DMS114 treated with DMSO at 0.1 percent for 48 hours (cell line): ENCODE measurements around the gene RNF41.

Source experiments
- DNase-seq: peaks from one replicate; lab custom pipeline; 2025; ENCODE audit not compliant: unreplicated experiment; lab: John Stamatoyannopoulos, UW

Gene RNF41

DNA sequence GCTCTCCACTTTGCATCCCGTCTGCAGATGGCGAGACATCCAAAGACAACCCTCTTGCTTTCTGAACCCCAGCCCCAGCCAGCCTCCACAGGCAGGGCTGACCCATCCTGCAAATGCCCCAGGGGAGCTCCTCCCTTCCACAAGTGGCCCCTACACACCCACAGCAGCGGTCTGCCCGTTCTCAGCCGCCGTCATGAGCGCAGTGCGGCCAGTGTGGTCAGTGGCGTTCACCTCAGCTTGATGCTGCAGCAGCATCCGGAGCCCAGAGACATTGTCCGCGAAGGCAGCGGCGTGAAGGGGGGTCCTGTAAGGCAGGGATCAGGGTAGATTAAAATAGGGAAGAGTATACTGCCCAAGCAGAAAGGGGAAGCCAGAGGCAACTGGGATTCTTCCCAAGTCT lies 22.8 kb upstream of the RNF41 start:
- no peak for DNase-seq

GRCh38 chr12:56243731-56244181 lies 22.0 kb upstream of the RNF41 start:
- no peak for DNase-seq

DNA sequence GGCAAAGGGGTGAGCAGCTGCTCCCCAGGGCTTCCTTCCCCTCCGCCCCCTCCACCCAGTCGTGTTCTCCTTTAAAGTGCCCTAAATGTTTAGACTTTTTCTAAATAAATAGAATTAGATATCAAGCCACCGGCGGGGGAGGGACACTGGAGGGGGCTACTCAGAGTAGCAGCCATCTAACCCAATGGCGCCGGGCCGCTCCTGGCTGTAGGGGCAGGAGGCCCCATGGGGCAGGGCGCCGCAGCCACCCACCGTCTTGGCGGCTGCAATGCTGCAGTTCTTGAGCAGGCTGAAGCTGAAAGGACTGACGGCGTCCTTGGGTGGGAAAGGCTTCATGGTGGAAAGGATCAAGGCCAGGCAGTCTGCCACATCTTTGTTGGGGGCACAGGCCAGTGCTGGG lies 21.3 kb upstream of the RNF41 start:
- DNase-seq, result no peak

GRCh38 chr12:56241424-56242303 lies 19.9 kb upstream of the RNF41 start:
- no peak for DNase-seq

GRCh38 chr12:56237552-56237951 lies 15.8 kb upstream of the RNF41 start:
- no peak for DNase-seq

- no peak for DNase-seq
Measured at GRCh38 chr12:56236985-56237384, 15.3 kb upstream of the RNF41 start.

- DNase-seq, result no peak
Measured at GRCh38 chr12:56236091-56236490, 14.4 kb upstream of the RNF41 start.

DNA sequence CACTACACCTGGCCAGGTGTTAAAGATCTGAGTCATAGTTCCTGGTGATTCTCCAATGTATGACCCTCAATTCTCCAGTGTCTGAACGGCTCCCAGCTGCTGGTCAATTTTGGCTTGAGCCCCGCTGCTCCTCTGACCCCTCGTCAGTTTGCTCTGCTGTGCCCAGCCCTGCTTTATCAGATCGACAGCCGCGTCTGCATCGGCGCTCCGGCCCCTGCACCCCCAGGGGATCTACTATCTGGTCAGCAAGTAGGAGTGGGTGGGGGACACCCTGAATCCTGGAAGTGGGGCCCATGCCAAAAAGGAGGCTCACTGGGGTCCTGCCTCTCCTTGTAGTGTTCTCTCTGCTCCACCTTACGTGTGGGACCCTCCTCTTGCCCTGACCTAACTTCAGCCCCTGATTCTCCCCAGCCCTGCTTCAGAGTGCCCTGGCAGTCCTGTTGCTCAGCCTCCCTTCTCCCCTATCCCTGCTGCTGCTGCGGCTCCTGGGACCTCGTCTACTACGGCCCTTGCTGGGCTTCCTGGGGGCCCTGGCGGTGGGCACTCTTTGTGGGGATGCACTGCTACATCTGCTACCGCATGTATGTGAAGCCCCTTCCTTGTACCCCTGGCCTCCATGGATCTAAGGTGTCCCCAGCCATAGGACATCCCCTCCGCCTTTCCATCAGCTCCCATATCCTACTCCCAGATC lies 13.2 kb upstream of the RNF41 start:
- no peak for DNase-seq

DNA sequence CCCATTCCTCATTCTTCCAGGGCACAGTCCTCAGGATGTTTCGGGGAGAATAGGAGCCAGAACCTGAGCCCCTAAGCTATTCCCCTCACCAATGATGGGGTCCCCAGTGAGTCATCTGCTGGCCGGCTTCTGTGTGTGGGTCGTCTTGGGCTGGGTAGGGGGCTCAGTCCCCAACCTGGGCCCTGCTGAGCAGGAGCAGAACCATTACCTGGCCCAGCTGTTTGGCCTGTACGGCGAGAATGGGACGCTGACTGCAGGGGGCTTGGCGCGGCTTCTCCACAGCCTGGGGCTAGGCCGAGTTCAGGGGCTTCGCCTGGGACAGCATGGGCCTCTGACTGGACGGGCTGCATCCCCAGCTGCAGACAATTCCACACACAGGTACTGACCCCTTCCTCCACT lies 9.5 kb upstream of the RNF41 start:
- DNase-seq, result no peak

- no peak for DNase-seq
Measured at GRCh38 chr12:56230432-56231183, 8.9 kb upstream of the RNF41 start.

DNA sequence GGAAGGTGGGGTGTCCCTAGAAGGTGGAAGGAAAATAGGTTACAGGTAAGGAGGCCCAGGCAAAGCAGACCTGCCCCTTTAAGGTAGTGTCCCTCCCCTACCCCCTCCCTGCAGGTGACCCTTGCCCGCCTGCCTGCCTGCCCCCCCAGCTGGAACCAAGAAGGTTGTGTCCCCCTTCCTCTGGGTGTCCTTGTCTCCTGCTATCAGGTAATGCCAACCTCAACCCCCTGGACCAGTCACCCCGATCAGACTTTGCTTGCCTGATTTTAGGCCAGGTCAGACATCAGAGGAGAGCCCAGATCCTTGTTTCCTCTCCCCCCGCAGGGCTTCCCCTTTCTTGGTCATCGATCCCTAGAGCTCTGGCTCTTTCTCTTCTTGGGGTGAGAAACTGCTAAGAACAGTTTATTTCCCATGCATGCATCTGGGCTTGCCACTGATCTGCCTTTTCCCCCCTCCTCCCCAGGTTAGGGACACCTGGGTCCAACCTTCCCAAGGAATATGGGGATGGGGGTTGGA lies 8.3 kb upstream of the RNF41 start, which contains the start of gene SLC39A5:
Gene SLC39A5 (plus strand): TSS at position 136 of the 516 bp plus-strand sequence. CDS start 1,224 bp downstream, outside the sequence.
- DNase-seq, result no peak

DNA sequence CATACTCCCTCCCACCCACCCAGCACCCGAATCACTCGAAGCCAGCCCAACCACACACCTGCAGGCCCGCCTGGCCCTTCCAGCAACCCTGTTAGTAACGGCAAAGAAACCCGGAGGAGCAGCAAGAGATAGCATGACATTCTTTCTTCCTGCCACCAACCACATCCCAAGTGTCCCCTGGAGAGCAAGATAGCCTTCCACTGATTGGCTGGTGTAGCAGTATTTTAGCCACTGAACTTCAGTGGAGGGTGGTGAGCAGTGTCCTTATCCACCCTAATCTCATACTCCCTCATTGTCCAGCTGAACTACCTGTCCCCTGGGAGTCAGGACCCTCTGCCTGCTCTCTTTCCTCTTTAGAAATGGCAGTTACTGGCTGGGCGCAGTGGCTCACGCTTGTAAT lies 7.4 kb upstream of the RNF41 start:
- no peak for DNase-seq

DNA sequence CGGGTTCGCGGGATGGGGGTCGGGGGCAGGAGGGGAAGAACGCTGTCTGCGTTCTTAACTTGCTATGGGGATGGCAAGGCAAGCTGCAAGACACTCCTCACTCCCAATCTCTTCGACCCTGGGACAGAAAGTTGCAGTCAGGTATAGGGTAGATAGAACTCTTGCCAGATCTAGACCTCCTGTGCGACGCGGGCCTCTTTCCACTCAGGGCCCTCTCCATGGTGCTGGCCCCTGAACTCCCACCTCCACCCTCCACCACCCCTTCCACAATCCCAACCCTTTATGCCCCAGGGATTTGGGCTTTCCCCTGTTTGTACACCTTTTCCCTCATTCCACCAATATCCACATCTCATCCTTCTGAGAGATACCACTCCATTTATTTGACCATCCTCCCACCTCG lies 3.2 kb upstream of the RNF41 start:
- DNase-seq, result no peak

- DNase-seq, result peak; percentile 97
Measured at GRCh38 chr12:56224102-56224701, 2.5 kb upstream of the RNF41 start, which contains the start of gene NABP2. TSS of gene NABP2 (plus strand) at chr12:56224342. CDS start at chr12:56224857, 515 bp downstream.

DNA sequence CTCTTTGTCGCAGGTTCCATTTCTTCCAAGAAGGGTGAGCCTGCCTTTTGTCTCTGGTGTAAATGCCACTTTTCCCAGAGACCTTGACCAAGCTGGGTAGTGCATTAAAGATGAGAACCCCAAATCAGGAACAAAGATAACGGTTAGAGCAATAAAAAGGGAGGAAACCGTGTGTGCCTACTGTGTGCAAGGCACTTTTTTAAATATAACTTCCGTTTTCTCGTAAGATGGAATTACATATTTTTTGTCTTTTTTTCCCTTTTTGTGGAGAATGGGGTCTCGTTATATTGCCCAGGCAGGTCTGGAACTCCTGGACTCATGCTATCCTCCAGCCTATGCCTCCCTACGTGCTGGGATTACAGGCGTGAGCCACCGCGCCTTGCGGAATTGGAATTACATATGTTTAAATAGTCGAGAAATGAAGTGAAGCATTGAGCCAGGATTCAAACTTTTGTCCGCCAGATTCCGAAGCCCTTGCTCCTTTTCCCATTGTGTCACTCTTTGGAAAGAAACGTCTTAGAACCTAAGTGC lies 1.9 kb upstream of the RNF41 start:
- no peak for DNase-seq

DNA sequence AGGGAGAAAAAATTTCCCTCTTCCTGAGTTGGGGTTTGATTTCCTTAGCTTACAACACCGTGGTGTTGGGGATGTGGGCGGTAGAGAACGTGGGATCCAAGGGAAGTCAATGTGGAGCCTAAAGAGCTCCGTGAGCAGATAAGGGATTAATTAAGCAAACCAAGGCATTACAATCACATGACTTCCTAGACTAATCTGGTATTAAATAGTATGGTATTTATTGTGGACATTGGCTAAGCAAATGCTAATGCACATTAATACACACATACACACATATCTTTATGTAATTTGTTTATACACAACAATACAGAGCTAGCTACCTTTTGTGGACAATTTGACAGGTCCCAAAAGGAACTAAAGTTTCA lies 791 bp upstream of the RNF41 start:
- DNase-seq, result no peak

DNA sequence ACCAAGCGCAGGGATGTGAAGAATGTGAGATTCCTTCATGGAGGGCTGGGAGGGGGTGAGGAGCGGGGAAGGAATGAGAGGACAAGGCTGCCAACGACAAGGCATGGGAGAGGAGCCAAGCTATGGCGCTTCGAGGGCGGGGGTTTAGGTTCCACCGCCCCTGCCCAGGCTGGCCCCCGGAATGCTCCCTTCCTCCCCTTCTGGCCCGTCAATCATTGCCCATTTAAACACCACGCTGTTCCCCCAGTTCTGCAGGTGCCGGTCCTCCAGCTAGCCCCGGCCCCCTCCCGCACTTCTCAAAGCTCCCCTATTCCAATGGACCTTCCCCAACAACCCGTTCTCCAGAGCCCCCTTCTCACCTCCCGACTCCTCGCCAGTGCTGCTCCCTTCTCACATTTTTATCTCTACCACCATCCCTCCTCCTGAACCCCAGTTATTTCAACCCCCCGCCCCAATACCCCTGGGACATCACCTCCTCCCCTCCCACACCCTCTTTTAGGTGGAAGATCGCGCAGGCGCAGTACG lies 428 bp downstream of the RNF41 start:
- DNase-seq, result no peak

- DNase-seq, result no peak
Measured at GRCh38 chr12:56220611-56221231, 1.0 kb downstream of the RNF41 start.

GRCh38 chr12:56219840-56220239 lies 1.9 kb downstream of the RNF41 start:
- DNase-seq, result no peak

GRCh38 chr12:56216461-56216860 lies 5.3 kb downstream of the RNF41 start:
- DNase-seq, result no peak
